PC-3 (cell line): ENCODE results near the gene ZDHHC18. TPM values are rescaled to one million over a fixed set of nuclear protein-coding genes. Genes with fewer than 3 reads are reported as not detected.

Source experiments
- ATAC-seq: fragments of 200-7000 bp; cut with Tn5 transposase; 2 replicates; pipeline ENCODE4 v1.9.1; 2020; ENCODE audit warnings: mild to moderate bottlenecking, moderate library complexity
- BruUV-seq: library from RNA; stranded (reverse); fragments of 400-500 nt; replicated peaks from 2 replicates; lab custom pipeline; 2021; lab: Mats Ljungman, UMichigan
- CTCF ChIA-PET: fragments of 300-600 bp; sonication (Branson Sonifier 250); formaldehyde crosslinking; loops from one replicate; lab custom pipeline; 2022; ENCODE audit warnings: antibody characterized with exemption; lab: Charles Lee
- POLR2A ChIA-PET: fragments of 300-600 bp; sonication (Branson Sonifier 250); formaldehyde crosslinking; loops from one replicate; lab custom pipeline; 2022; ENCODE audit warnings: antibody characterized with exemption; ENCODE audit not compliant: unreplicated experiment; lab: Charles Lee
- DNase-seq: peaks from one replicate; pipeline ENCODE4 v3.0.0-alpha.2; 2015
- H2AFZ ChIP-seq: fragments of 300-600 bp; sonication (generic); 2 replicates; pipeline ENCODE4 v1.6.0; 2016; ENCODE audit warnings: antibody characterized with exemption, low read length
- H3F3A ChIP-seq: fragments of 300-600 bp; sonication (generic); one replicate; pipeline ENCODE4 v1.6.0; 2017; ENCODE audit warnings: antibody characterized with exemption, low read length, control low read depth, mild to moderate bottlenecking; ENCODE audit not compliant: unreplicated experiment
- H3K27ac ChIP-seq: fragments of 300-600 bp; sonication (generic); 2 replicates; pipeline ENCODE4 v1.5.1; 2016; ENCODE audit warnings: mild to moderate bottlenecking, low read length
- H3K27me3 ChIP-seq: fragments of 300-600 bp; sonication (generic); 2 replicates; pipeline ENCODE4 v1.6.1; 2016; ENCODE audit warnings: low read length, mixed read lengths
- H3K36me3 ChIP-seq: fragments of 300-600 bp; sonication (generic); 2 replicates; pipeline ENCODE4 v1.6.1; 2016; ENCODE audit warnings: low read depth, mixed run types, low read length, mixed read lengths
- H3K4me1 ChIP-seq: fragments of 300-600 bp; sonication (generic); 2 replicates; pipeline ENCODE4 v1.5.1; 2016; ENCODE audit warnings: low read length; ENCODE audit not compliant: insufficient read depth
- H3K4me2 ChIP-seq: fragments of 300-600 bp; sonication (generic); 2 replicates; pipeline ENCODE4 v1.6.0; 2016; ENCODE audit warnings: low read length
- H3K4me3 ChIP-seq: fragments of 300-600 bp; sonication (generic); 2 replicates; pipeline ENCODE4 v1.5.1; 2016; ENCODE audit warnings: mild to moderate bottlenecking, low read length, mixed read lengths
- H3K79me2 ChIP-seq: fragments of 300-600 bp; sonication (generic); 2 replicates; pipeline ENCODE4 v1.6.1; 2017; ENCODE audit warnings: low read length, mixed read lengths
- H3K9ac ChIP-seq: fragments of 300-600 bp; sonication (generic); 2 replicates; pipeline ENCODE4 v1.6.0; 2016; ENCODE audit warnings: mild to moderate bottlenecking, low read length
- H3K9me2 ChIP-seq: fragments of 300-600 bp; sonication (generic); replicated peaks from 2 replicates; pipeline ENCODE4 v1.6.1; 2016; ENCODE audit warnings: mixed run types, low read length, mixed read lengths
- H3K9me3 ChIP-seq: fragments of 300-600 bp; sonication (generic); 2 replicates; pipeline ENCODE4 v1.6.1; 2016; ENCODE audit warnings: low read length, mixed read lengths
- H4K20me1 ChIP-seq: fragments of 300-600 bp; sonication (generic); 2 replicates; pipeline ENCODE4 v1.6.1; 2016; ENCODE audit warnings: low read length, mixed read lengths
- CTCF ChIP-seq: fragments of 300-600 bp; sonication (generic); conservative IDR thresholded peaks from 2 replicates; pipeline ENCODE4 v1.5.1; 2017; ENCODE audit warnings: antibody characterized with exemption, low read depth, mild to moderate bottlenecking, low read length
- EZH2 ChIP-seq: fragments of 300-600 bp; sonication (generic); IDR thresholded peaks from one replicate; pipeline ENCODE4 v1.6.1; 2017; ENCODE audit warnings: antibody characterized with exemption, mild to moderate bottlenecking, low read length; ENCODE audit not compliant: unreplicated experiment
- EZH2phosphoT487 ChIP-seq: fragments of 300-600 bp; sonication (generic); IDR thresholded peaks from 2 replicates; pipeline ENCODE4 v1.6.1; 2018; ENCODE audit warnings: mild to moderate bottlenecking, antibody characterized with exemption, low read length, borderline replicate concordance
- intact Hi-C: fragments of 100-400 bp; cut with micrococcal nuclease; formaldehyde crosslinking; loops from 2 replicates; pipeline ENCODE4 v1.9.0; 2023
- total RNA-seq: library from RNA; depleted of rRNA; stranded (reverse); fragments of >200 nt; gene quantifications from 2 replicates; pipeline ENCODE4 v1.2.3, GENCODE V29; 2014

Gene ZDHHC18
- total RNA-seq, 1 experiment from 2014 or later: 18.1 TPM

- Histone ChIP-seq H3K4me3 (no peak overlapping the region), H3K4me1 (peaks cover 38% of the 10 kb centered on the region), H3K79me2 (no peaks in the 10 kb centered on the region; the same call in 1 of the 2 replicates), H2AFZ (no peak overlapping the region), H3K9me2 (no peaks in the 10 kb centered on the region), H4K20me1 (no peaks in the 10 kb centered on the region), H3K9me3 (no peaks in the 10 kb centered on the region), H3F3A (peaks cover 4% of the 10 kb centered on the region), H3K36me3 (peaks cover 49% of the 10 kb centered on the region), H3K27ac (no peak overlapping the region), H3K9ac (no peak overlapping the region), H3K27me3 (no peaks in the 10 kb centered on the region), H3K4me2 (no peak overlapping the region)
- POLR2A ChIA-PET: no interaction called here
- TF ChIP-seq EZH2 (no peak), EZH2phosphoT487 (no peak), CTCF (no peak)
- no peak for DNase-seq
- intact Hi-C loops: no loop called here
- CTCF ChIA-PET: no interaction called here
- no TSS peak for BruUV-seq
- no peak for ATAC-seq
These were observed 43.8 kb upstream of the ZDHHC18 start for GRCh38 chr1:26782521-26783212.

GRCh38 chr1:26783646-26784022, 42.9 kb upstream of the ZDHHC18 start:
- Histone ChIP-seq H3K4me2 (no peak overlapping the region), H3K36me3 (peaks cover 42% of the 10 kb centered on the region), H3K4me3 (no peak overlapping the region), H3K9me2 (no peaks in the 10 kb centered on the region), H3K9ac (no peak overlapping the region), H4K20me1 (no peaks in the 10 kb centered on the region), H3K27ac (no peak overlapping the region), H3K79me2 (peaks cover 5% of the 10 kb centered on the region; the same call in 1 of the 2 replicates), H3F3A (peaks cover 4% of the 10 kb centered on the region), H2AFZ (no peak overlapping the region), H3K9me3 (no peaks in the 10 kb centered on the region), H3K4me1 (peaks cover 44% of the 10 kb centered on the region), H3K27me3 (no peaks in the 10 kb centered on the region)
- ChIA-PET POLR2A (interaction anchor here (0.7 kb wide), 1 partner anchor 62 kb away, joined by 3 read pairs; no protein-coding TSS in a partner anchor), CTCF (no interaction called here)
- intact Hi-C loops: no loop called here
- ATAC-seq: no peak
- no peak for DNase-seq
- TF ChIP-seq EZH2phosphoT487 (no peak), EZH2 (no peak), CTCF (no peak)
- BruUV-seq: no TSS peak
